ENCODE results near the gene CCDC39. TPM values are rescaled to one million over a fixed set of nuclear protein-coding genes. Genes with fewer than 3 reads are reported as not detected.

Gene CCDC39
- total and polyA plus RNA-seq, 2 of the 4 experiments (the other 2 are of a cell fraction) = not detected

DNA sequence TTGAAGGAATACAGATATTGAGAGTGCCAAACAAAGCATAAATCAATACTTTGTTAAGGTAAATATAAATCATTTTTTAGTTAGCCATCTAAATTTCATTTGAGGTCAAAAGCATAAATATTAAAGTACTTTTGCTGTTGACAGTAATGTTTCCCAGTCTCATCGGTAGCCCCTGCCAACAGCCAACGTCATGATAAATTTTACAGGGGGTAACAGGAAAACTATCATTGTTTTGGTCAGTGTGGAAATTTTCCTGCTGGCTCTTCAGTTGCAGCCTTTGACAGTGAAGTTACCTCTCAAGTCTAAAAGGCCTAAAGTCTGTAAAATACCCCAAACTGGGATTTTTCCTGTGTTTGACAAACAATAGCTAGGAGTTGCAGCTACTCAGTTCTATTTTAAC is 114.6 kb downstream of the CCDC39 start:
- H2BK5ac ChIP-seq (ENCODE audit: low read depth, low read length, poor library complexity, severe bottlenecking) = no peak overlapping the region
- H4K91ac ChIP-seq (ENCODE audit: insufficient read depth, low read depth, low read length) = no peak overlapping the region
- no peaks in the 10 kb centered on the region for H4K20me1 ChIP-seq (ENCODE audit: insufficient read depth, low read length)
- no peak overlapping the region for H2AK9ac ChIP-seq (replicated peaks; ENCODE audit: low read depth, low read length, poor library complexity)
- H4K5ac ChIP-seq (ENCODE audit: low read depth, low read length) = no peak overlapping the region
- no peak overlapping the region for H3K4me2 ChIP-seq (ENCODE audit: low read depth, low read length)
- H3K79me1 ChIP-seq (ENCODE audit: low read depth in 1 of 2, low read length in 2 of 2) = no peaks in the 10 kb centered on the region
- H2BK120ac ChIP-seq (ENCODE audit: low read depth, low read length) = no peak overlapping the region
- ChIA-PET CTCF (no interaction called here), POLR2A (ENCODE audit: unreplicated experiment) (no interaction called here)
- in situ Hi-C loops (cut with MboI; ENCODE audit: low sequenced_read_pairs) = no loop called here
- H2AFZ ChIP-seq (replicated peaks; ENCODE audit: low read length, poor library complexity) = no peak overlapping the region
- dilution Hi-C loops (cut with HindIII; ENCODE audit: low sequenced_read_pairs, unreplicated experiment) = no loop called here
- no peaks in the 10 kb centered on the region for H3K4me1 ChIP-seq (ENCODE audit: control insufficient read depth, insufficient read depth, low read length)
- WGBS, 2 experiments (ENCODE audit: extremely low coverage in 2 of 2, insufficient read length in 1 of 2) = no CpG with 5 or more reads among the region's 2 CpGs
- H2BK15ac ChIP-seq (ENCODE audit: low read depth, low read length) = no peak overlapping the region
- intact Hi-C loops (cut with micrococcal nuclease) = no loop called here
- no peak overlapping the region for H3K18ac ChIP-seq (ENCODE audit: low read depth, low read length)
- H3K56ac ChIP-seq (ENCODE audit: extremely low read depth, insufficient read depth, low read length) = no peak overlapping the region
- no peak overlapping the region for H3K4ac ChIP-seq (ENCODE audit: low read depth, low read length)
- no peak overlapping the region for H3K27ac ChIP-seq (ENCODE audit: insufficient read depth, low read length)
- no peaks in the 10 kb centered on the region for H3K36me3 ChIP-seq (ENCODE audit: control insufficient read depth, insufficient read depth, low read length)
- BruUV-seq (replicated peaks) = no TSS peak
- TF ChIP-seq CHD1 (IDR thresholded peaks at IDR 0.05; ENCODE audit: low read depth, low read length) (no peak), CEBPB (IDR thresholded peaks at IDR 0.05; ENCODE audit: low read depth, low read length) (no peak), SMC3 (IDR thresholded peaks at IDR 0.05; ENCODE audit: low read depth, low read length) (no peak), FOS (IDR thresholded peaks at IDR 0.05; ENCODE audit: low read depth, low read length) (no peak), NFE2L2 (IDR thresholded peaks at IDR 0.05; ENCODE audit: low read depth, low read length) (no peak)
- TF ChIP-seq, protein P1, sequence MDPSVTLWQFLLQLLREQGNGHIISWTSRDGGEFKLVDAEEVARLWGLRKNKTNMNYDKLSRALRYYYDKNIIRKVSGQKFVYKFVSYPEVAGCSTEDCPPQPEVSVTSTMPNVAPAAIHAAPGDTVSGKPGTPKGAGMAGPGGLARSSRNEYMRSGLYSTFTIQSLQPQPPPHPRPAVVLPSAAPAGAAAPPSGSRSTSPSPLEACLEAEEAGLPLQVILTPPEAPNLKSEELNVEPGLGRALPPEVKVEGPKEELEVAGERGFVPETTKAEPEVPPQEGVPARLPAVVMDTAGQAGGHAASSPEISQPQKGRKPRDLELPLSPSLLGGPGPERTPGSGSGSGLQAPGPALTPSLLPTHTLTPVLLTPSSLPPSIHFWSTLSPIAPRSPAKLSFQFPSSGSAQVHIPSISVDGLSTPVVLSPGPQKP (IDR thresholded peaks at IDR 0.05; ENCODE audit: borderline replicate concordance, low read depth, low read length) = no peak
- TF ChIP-seq, protein P2, sequence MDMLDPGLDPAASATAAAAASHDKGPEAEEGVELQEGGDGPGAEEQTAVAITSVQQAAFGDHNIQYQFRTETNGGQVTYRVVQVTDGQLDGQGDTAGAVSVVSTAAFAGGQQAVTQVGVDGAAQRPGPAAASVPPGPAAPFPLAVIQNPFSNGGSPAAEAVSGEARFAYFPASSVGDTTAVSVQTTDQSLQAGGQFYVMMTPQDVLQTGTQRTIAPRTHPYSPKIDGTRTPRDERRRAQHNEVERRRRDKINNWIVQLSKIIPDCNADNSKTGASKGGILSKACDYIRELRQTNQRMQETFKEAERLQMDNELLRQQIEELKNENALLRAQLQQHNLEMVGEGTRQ (IDR thresholded peaks at IDR 0.05; ENCODE audit: low read depth, low read length) = no peak
- TF ChIP-seq, protein P3, sequence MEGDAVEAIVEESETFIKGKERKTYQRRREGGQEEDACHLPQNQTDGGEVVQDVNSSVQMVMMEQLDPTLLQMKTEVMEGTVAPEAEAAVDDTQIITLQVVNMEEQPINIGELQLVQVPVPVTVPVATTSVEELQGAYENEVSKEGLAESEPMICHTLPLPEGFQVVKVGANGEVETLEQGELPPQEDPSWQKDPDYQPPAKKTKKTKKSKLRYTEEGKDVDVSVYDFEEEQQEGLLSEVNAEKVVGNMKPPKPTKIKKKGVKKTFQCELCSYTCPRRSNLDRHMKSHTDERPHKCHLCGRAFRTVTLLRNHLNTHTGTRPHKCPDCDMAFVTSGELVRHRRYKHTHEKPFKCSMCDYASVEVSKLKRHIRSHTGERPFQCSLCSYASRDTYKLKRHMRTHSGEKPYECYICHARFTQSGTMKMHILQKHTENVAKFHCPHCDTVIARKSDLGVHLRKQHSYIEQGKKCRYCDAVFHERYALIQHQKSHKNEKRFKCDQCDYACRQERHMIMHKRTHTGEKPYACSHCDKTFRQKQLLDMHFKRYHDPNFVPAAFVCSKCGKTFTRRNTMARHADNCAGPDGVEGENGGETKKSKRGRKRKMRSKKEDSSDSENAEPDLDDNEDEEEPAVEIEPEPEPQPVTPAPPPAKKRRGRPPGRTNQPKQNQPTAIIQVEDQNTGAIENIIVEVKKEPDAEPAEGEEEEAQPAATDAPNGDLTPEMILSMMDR (conservative IDR thresholded peaks at IDR 0.05; ENCODE audit: low read depth, low read length) = no peak
- H2AK5ac ChIP-seq (ENCODE audit: low read depth, low read length) = no peak overlapping the region
- H3K9ac ChIP-seq (ENCODE audit: low read depth, low read length) = no peak overlapping the region
- H3K4me3 ChIP-seq (ENCODE audit: insufficient read depth, low read depth, low read length) = no peak overlapping the region
- no peak overlapping the region for H2BK20ac ChIP-seq (ENCODE audit: low read depth, low read length)
- no peaks in the 10 kb centered on the region for H3K9me3 ChIP-seq (ENCODE audit: control insufficient read depth, insufficient read depth, low read length)
- DNase-seq (no peak), ATAC-seq (ENCODE audit: low read depth) (no peak)
- no peaks in the 10 kb centered on the region for H3K27me3 ChIP-seq (ENCODE audit: control insufficient read depth, insufficient read depth, low read length)
- no peak overlapping the region for H3K23ac ChIP-seq (ENCODE audit: low read depth, low read length)
- H3K9me1 ChIP-seq (ENCODE audit: insufficient read depth, low read length) = no peaks in the 10 kb centered on the region
- no peak overlapping the region for H4K8ac ChIP-seq (ENCODE audit: low read depth in 2 of 2, low read length in 2 of 2)
- no peak overlapping the region for H3K14ac ChIP-seq (replicated peaks; ENCODE audit: low read depth, low read length)
